ENCODE data around the gene MBTD1.
"Not testable (repeated sequence)": the region's sequence is repeated elsewhere in the genome, so short reads cannot be mapped to it uniquely, and the experiment has no call there.

The MBTD1 gene
- 44.9 to 59.3 reads per million in 2 donors for total RNA-seq

DNA sequence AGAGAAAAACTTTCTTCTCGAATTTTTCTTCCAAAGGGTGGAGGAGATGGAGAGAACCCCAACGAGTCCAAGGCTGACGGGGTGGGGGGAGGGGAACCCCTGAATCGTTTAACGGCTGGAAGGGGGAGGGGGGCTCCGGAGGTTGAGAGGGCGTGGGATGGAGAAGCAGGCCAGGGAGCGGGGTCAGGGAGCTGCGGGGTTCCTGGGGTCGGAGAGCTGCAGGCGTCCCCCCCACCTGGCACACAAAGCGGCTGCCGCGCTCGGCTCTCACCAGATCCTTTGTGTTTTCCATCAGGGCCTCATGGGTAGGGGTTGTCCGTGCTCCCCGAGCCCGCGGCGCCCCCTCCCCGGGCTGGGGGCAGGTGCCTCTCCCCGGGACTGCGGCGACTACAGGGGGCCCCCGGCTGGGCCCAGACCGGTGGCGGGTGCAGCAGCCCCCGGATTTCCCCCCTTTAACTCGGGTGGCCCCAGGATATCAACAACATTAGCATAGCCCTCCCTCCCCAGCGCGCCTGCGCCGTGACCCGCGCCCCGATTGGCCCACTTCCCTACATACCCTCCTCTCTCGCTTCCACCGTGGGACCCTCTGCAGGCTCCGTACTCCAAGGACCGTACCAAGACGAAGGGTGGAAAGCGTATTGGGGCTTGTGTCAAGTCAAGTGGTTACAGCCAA lies at the start of gene MBTD1:
Gene MBTD1 (minus strand): TSS at position 486 of the 673 bp plus-strand sequence. CDS start 34,888 bp downstream, outside the sequence.
- DNase-seq, result peak; percentile 88 to 98 (median 94)

DNA sequence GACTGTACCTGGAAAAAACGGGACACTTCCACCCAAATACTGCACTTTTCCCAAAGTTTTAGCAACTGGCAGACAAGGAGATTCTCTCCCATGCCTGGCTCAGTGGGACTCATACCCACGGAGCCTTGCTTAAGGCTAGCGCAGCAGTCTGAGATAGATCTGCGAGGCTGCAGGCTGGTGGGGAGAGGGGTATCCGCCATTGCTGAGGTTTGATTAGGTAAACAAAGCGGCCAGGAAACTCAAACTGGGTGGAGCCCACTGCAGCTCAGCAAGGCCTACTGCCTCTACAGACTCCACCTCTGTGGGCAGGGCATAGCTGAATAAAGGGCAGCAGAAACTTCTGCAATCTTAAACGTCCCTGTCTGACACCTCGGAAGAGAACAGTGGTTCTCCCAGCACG lies 45.3 kb upstream of the MBTD1 start:
- no peak for DNase-seq

DNA sequence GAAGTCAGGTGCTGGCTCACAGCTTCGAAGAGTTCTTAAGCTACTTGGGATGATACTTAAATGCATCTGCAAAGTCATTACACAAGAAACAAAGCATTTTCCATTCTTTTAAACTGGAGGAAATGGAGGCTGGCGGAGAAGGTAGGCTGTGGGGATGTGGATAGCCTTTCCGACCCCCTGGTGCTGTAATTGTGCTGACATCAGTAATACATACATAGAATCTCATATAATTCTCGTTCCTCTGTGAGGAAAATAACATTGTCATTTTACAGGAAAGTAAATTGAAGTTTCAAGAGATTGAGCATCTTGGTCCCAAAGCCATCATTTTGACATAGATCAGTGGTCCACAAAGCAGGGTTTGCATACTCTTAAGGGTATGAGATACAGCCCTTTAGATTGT lies 40.0 kb upstream of the MBTD1 start:
- DNase-seq, result no peak

DNA sequence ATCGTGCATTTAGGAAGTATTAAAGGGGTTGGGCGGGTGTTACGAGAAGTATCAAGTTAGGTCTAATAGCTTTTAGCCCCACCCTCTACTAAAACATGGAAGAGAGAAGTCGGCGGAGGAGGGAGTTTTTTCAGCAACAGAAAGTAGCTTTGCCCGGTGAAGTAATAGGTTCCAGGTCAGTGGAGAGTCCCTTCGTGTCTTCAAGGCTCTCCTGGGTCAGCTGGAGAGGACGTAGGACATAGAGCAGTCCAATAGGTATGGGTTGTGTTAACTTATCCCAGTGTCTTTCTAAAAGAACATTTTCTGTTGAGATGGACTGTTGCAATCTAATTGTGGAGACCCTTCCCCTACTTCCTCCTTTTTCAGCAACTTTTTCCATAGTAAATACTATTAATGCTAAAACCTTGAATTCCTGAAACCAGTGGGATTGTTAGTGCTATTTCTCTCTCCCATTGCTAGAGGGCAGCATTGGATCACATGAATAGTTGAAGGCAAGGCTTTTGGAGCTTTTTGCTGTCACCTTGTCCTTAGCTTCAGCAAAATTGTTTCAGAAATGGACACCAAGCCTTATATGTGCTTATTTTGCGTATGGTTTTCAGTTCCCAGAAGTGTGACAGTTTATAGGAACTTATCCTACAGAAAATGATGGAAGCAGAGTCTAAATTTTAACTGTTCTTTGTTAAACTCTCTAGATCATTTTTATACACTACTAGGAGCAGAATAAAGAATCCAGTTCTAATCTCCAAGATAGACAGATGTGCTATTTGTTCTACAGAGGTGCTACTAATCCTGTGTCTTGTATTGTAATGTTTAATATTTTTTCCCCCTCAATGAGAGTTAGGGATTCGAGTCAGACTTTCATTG lies 38.9 kb upstream of the MBTD1 start:
- DNase-seq, result peak in 1 of 5 experiments; percentile 25

DNA sequence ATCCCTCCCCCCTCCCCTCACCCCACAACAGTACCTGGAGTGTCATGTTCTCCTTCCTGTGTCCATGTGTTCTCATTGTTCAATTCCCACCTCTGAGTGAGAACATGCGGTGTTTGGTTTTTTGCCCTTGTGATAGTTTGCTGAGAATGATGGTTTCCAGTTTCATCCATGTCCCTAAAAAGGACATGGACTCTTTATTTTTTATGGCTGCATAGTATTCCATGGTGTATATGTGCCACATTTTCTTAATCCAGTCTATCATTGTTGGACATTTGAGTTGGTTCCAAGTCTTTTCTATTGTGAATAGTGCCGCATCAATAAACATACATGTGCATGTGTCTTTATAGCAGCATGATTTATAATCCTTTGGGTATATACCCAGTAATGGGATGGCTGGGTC lies 34.5 kb upstream of the MBTD1 start:
- DNase-seq, result not testable (repeated sequence)

DNA sequence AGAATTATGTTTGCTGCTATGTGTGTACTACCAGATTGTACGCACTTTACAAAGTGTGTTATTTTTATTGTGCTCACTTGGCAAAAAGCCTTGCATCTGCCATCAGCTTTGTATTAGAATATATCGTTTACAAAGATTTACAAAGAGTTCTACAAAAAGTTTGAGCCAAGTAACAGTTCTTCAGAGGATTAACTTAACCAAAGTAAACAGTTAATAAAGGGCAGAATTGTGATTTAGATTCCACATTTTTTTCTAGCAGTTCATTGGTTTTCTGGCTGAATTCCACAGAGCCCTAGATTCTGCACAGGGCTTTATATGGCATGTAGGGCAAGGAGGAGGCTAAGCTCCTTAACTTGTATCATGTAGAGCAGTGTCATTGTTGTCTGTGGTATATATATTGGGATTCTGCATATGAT lies 29.9 kb upstream of the MBTD1 start:
- no peak for DNase-seq

DNA sequence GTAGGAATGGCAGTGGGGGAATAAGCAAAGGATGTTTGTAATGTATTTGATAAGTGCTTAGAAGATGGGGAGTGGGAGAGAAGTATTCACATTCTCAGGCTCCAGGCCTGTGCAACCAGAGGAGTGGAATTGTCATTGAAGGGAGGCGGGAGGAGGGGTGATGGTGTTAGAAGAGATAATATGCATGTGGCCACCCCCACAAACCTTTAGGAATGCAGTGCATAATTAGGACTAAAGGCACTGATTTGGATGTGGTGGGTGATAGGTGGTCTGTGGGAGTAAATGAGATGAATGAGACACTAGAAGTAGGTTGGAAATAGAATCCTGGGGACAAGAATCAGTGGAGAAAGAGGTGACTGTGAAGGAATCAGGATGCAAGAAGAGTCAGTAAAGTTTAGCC lies 27.6 kb upstream of the MBTD1 start:
- DNase-seq, result no peak

DNA sequence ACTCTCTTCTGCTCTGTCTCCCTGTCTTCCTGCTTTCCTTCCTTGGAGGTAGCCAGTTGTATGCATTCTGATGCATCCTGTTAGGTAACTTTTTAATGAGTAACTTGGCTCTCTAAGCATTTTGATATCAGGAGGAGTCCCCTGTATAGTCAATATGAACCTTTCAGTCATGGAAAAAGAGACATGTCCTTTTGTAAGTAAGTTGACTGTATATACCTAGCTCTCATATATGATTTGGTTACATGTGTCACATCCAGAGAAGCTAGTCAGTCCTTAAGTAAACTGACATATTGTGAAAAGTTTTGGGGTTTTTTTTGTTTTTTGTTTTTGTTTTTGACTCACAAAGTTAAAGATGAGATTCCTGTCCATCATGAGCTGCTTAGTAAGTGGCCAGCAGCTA lies 19.3 kb upstream of the MBTD1 start:
- no peak for DNase-seq

DNA sequence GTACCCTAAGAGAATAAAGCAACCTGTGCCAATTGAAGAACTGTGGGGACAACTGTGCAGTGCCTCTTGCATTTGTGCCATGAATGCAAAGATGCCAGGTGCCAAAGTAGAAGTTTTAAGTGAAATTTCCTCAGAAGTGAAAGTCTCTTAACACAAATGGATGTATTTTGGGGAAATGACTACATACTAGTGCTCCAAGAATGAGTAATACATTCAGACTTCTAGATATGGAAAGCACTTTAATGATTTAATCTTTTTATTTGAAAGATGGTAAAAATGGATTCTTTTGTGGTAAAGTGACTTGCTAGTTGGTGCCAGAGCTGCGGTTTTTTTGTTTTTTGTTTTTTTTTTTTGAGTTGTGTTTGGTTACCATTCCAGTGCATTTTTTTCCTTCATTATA lies 15.5 kb upstream of the MBTD1 start:
- DNase-seq, result peak in 1 of 5 experiments; percentile 59

DNA sequence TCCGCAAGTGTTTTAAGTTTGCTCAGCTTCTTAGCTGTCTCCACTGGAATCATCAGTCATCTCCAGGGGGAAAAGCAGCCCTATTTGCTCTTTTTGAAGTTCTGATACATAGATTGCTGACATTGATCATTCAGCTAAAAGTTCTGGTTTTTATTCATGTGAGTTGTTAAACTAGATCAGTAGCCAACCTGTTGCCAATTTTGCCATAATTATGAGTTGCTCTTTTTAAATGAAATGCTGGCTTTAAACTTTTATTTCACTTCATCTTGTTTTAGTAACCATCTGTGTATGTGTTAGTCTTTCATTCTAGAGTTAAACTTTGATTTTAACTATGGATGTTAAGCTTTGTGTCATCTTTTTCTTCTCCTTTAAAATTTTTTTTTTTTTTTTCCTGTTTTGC lies 13.0 kb upstream of the MBTD1 start:
- no peak for DNase-seq

DNA sequence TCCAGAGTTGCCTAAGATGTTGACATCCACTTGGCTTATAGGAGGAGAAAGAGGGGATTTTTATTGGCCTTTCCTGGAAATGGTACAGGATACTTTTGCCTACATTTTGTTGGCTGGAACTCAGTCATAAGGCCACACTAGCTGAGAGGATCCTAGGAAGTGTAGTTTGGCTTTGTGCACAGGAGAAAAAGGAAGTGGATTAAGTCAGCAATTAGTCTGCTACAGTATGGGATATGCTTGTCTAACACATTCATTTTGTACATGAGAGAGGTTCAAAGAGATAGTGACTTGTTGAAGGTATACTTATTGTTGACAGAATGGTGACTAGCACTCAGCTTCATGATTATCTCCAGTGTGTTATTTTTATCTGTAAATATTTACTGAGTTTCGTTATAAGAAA lies 10.8 kb upstream of the MBTD1 start:
- no peak for DNase-seq

DNA sequence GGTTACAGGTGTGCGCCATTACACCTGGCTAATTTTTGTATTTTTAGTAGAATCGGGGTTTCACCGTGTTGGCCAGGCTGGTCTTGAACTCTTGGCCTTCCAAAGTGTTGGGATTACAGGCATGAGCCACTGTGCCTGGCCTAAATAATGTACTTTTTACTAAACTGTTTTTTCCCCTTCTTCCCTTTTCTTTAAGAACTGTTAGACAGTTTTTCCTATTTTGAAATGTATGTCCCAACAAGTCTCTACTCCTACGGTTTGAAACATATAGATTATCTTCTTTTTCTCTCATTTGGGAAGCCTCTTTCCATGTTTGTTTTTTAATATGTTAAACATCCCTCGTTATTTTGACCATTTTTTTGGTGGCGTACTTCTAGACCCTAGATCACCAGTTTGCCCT lies 10.1 kb upstream of the MBTD1 start:
- no peak for DNase-seq

DNA sequence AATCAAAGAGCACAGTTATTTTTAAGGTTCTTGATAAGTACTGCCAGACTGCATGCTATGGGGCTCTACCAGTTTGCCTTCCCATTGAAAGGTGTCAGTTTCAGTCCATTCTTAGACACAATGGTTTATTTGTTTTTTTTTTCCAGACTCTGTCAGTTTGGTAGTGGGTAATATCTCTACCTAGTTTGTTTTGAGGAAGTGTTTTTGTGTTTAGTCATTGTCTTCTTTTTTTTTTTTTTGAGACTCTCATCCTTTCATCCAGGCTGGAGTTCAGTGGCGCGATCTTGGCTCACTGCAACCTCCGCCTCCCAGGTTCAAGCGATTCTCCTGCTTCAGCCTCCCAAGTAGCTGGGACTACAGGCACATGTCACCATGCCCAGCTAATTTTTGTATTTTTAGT lies 4.6 kb upstream of the MBTD1 start:
- DNase-seq, result not testable (repeated sequence)

DNA sequence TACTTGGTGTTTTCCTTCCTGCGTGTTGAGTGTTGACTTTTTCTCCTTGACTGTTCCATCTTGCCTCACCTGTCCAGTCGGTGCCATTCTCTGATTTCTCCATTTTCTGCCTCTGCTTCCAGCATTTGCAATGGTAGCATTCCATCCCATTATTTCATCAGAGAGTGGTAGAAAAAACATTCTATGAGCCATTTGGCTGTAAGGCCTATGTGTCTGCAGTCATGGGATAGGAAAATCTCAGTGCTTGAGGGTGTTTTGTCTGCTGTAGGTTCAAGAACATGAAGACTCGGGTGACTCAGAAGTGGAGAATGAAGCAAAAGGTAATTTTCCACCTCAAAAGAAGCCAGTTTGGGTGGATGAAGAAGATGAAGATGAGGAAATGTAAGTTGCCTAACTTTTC lies 3.2 kb upstream of the MBTD1 start:
- DNase-seq, result no peak

DNA sequence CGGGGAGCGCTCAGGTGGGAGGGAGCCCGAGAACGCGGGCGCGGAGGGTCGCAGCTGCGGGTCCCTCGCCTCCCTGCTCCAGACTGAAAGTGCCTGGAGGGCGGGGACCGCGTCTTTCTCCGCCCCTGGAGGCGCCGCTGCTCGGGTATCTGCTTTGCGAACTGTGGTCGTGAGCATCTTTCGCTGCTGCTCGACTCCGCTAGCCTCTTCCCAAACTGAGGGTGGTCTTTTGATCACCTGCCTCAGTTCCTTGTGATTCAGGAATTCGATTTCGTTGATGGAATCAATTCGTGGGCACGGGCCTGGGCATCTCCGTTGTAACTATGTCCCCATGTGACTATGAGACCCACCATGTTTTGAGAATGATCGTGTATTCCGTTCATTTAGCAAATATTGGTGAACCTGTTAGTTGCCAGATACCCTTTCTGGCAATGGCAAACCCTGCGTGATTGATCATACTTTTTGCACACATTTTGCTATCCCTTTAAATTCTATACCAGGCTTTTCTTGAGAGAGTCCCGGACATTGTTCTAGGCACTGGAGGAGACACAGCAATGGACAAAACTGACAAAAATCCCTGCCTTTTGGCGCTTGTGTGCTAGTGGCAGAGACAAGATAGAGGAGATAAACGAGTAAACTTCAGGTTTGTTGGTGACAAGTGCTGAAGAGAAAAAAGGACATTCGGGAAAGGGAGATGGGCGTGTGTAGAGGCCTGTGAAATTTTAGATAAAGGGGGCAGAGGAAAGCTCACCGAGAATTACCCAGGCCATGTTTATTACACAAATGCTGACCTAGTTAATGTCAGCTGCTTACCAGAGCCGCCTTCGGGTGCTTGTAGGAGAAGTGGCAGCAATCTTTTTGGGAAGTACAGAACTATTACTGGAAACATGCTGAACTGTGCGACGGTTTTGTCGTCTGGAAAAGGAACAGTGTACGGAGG lies 1.4 kb upstream of the MBTD1 start:
- DNase-seq, result no peak

DNA sequence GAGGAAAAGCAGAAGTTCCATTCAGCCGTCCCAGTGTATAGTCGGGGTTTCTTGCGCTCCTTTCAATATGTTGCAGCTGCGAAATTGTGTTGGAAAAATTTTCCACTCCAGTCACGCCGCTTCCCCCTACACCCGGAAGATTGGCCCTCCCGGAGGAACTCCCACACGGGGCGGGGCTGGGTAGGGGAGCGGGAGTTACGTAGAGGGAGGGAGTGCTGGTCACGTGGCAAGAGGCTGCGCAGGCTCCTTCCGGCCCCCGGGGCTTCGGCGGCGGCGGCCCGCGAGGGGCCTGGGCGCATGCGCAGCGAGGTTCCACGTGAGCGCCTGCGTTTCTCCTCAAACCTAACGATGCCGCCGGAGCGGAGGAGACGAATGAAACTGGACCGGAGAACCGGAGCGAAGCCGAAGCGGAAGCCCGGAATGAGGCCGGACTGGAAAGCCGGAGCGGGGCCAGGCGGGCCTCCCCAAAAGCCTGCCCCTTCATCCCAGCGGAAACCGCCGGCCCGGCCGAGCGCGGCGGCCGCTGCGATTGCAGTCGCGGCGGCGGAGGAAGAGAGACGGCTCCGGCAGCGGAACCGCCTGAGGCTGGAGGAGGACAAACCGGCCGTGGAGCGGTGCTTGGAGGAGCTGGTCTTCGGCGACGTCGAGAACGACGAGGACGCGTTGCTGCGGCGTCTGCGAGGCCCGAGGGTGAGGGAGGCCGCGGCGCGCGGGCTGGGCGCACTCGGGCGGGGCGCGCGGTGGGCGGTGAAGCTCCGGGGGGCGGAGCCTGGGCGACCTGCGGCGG lies 581 bp upstream of the MBTD1 start, which contains the start of gene UTP18:
Gene UTP18 (plus strand): TSS at position 310 of the 787 bp plus-strand sequence. CDS start 39 bp downstream, at position 349.
- peak; percentile 92 to 99 (median 96) for DNase-seq

DNA sequence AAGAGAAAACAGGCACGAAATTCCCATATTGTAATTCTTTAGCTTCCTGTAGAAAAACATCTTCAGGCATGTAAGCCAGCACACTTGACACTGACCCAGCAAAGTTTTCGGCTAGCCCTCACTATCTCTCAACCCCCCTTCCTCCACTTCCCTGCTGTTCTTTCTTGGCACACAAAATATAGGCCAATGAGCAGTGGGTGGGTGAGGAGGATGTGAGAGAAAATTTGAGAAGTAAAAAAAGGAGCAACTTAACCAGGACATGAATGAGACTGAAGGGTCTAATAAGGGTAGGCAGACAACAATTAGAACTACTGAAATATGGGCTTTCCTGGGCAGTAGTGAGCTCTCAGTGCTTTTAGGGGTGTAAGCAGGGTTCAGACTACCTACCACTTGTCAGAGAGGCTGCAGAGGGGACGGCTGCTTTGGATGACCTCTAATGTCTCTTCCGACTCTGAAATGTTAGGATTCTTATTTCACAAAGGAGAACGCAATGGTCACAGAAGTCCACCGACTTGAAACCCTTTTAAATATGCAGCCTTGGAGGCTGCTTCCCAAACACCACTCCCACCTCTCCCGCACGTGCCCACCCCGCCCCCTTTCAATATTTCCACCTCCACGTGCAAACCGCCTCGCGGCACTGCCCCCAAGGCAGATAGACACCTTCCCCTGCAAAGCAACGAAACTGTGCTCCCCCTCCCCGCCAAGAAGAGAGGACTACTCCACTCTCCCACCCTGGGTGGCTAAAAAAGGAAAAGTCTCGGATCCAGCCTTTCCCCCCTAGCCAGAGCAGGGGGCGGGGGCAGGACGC lies 889 bp downstream of the MBTD1 start:
- peak in 2 of 5 experiments; percentile 8 for DNase-seq

DNA sequence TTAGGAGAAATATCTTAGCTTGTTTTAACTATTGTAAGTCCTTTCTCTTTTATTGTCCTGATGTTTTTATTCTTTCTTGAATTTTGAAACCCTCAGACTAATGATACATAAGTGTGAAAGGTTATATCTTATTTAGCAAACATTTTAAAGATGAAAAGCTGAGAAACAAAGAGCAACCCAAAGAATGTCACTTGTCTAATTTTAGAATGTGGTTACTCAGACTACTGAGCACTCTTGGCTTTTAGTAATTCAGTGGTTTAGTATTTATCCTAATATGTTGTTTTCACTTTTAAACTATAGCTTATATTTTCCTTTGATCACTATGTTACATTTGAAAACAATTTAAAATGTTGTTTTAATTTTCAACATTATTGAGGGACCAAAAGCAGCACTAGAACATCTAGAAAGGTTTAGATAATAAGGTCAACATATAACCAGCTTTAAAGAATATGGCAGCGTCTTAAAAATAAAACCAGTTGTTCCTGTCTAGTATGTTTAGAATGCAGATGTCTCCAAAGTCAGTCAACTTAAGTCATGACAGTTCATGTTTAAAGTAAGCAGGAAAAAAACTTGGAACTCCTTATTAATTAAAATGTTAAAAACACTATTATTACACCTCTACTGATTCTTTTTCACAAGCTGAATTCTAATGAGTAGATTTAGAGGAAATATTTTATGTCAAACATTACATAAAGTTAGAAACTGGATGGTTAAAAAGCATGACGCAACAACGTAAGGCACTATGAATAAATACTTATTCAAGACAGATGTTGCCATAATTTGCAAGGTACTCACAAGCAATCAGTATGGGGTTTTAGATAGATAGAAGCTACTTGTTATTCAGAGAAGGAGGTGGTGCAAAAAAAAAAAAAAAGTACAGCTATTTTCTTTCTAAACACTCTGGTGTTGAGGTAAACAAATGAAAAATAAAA lies 2.4 kb downstream of the MBTD1 start:
- no peak for DNase-seq

DNA sequence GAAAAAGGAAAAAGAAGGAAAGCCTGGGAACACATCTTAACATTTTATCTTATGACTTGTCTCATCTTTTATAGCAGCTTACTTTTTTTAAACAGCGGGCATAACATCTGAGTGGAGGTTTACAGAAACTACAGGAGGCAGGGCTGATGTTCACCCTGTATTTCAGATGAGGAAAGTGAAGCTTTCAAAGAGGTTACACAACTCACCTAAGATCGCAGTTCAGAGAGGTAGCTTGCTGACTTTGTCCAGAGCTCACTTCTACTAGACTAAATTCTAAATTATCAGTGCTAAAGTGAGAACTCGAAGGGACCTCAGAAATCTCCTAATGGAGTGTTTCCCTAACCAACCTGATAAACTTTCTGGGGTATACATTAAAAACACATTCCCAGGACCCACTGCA lies 3.7 kb downstream of the MBTD1 start:
- DNase-seq, result no peak

DNA sequence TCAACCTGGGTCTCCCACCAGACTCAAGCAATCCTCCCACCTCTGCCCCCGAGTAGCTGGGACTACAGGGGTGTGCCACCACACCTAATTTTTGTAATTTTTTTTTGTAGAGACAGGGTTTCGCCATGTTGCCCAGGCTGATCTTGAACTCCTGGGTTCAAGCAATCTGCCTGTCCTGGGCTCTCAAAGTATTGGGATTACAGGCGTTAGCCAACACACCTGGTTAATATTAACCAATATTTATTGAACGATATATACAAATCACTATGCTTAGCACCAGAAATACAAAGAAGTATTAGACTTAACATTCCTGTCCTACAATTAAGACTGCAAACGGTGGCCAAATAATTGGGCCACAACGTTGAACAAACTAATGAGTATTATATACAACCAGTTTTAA lies 4.2 kb downstream of the MBTD1 start:
- no peak for DNase-seq

All from T-helper 2 cell (primary cell).